ENCODE results near the gene SMPD4.
"Not testable (repeated sequence)": the region's sequence is repeated elsewhere in the genome, so short reads cannot be mapped to it uniquely, and the experiment has no call there.

SMPD4 gene

GRCh38 chr2:130207051-130207450, 25.6 kb upstream of the SMPD4 start:
- not testable (repeated sequence) for H3K36me3 ChIP-seq (ENCODE audit: control insufficient read depth, insufficient read depth, low read length); H3K9me3 ChIP-seq (ENCODE audit: control insufficient read depth, low read length); H3K27ac ChIP-seq; H3K4me3 ChIP-seq (ENCODE audit: low read depth, low read length); H2AFZ ChIP-seq; H3K4me2 ChIP-seq (ENCODE audit: low read length); H3K9ac ChIP-seq; H3K79me2 ChIP-seq; H3K27me3 ChIP-seq (ENCODE audit: control insufficient read depth, insufficient read depth, low read length); H3K4me1 ChIP-seq

DNA sequence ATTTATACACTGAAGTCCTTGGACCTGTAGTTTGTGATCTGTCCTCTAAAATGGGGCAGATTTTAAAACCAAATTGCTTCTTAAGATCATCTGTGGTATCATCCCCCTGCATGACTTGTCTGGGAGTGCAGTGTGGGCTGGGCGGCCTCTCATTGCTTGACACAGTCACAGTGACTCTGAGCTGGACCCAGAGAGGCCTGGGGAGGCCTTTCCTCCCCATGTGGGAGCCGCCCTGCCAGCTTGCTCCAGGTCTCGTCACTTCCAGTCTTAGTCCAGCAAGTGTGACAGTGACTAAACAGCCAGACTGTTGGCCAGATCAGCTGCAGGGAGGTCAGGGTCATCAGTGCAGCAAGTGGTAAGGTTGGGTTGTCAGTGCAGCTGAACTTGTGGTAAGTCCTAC, 21.7 kb upstream of the SMPD4 start:
- not testable (repeated sequence) for H2AFZ ChIP-seq; H3K36me3 ChIP-seq (ENCODE audit: control insufficient read depth, insufficient read depth, low read length); H3K4me1 ChIP-seq; H3K9me3 ChIP-seq (ENCODE audit: control insufficient read depth, low read length); H3K4me3 ChIP-seq (ENCODE audit: low read depth, low read length); H3K79me2 ChIP-seq; H3K27ac ChIP-seq; H3K4me2 ChIP-seq (ENCODE audit: low read length); H3K27me3 ChIP-seq (ENCODE audit: control insufficient read depth, insufficient read depth, low read length); H3K9ac ChIP-seq

DNA sequence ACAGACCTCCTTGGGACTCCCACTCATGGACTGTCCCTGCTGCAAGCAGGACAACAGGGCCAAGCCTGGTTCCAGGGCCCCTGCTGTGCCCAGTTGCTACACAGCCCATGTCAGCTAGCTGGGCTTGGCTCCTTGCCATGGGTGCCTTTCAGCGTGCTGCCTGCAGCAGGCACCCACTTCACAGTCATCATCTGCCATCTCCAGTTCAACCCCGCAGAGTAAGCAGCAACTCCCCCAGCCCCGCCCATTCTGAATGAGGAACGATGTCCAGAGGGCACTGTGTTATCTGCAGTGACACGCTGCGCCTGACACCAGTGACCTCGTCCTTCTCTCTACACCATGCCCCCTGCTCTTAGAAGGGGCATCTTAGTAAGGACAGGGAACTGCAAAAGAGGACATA, 21.1 kb upstream of the SMPD4 start:
- not testable (repeated sequence) for H3K79me2 ChIP-seq; H3K27ac ChIP-seq; H3K27me3 ChIP-seq (ENCODE audit: control insufficient read depth, insufficient read depth, low read length); H3K4me2 ChIP-seq (ENCODE audit: low read length); H3K4me1 ChIP-seq; H3K4me3 ChIP-seq (ENCODE audit: low read depth, low read length); H3K36me3 ChIP-seq (ENCODE audit: control insufficient read depth, insufficient read depth, low read length); H2AFZ ChIP-seq; H3K9me3 ChIP-seq (ENCODE audit: control insufficient read depth, low read length); H3K9ac ChIP-seq

DNA sequence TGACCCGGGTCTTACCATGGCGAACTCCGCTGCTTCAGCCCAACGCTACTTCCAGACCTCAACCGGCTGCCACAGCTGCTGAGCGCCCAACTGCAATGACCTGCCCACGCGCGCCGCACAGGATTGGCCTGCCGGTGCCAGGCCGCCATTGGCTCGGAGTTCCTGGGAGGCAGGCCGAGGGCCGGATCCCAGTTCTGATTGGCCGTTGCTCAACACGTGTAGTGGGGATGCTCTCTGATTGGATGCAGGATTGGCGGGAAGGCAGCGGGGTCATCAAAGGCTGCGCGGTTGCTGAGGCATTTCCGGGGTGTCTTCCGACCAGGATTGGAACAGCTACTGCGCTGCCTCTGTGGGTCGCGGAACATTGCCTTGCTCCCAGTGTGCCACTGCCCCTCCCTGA, 16.9 kb upstream of the SMPD4 start, which contains the start of gene TUBA3E:
Gene TUBA3E, minus strand, starts transcription at position 97 of the 400 bp plus-strand sequence. Its CDS starts 79 bp downstream, at position 18.
- TF ChIP-seq CTCF (IDR thresholded peaks at IDR 0.05), result no peak
- Histone ChIP-seq H3K4me2 (ENCODE audit: low read length) (no peak within 1 kb of the TSS), H3K4me3 (ENCODE audit: low read depth, low read length) (no peak within 1 kb of the TSS), H3K9me3 (ENCODE audit: control insufficient read depth, low read length) (no peaks in the 10 kb centered on the region), H3K4me1 (no peaks in the 10 kb centered on the region), H2AFZ (no peak within 1 kb of the TSS), H3K27ac (no peak within 1 kb of the TSS), H3K9ac (no peak within 1 kb of the TSS), H3K27me3 (ENCODE audit: control insufficient read depth, insufficient read depth, low read length) (no peaks in the 10 kb centered on the region), H3K36me3 (ENCODE audit: control insufficient read depth, insufficient read depth, low read length) (no peaks in the 10 kb centered on the region), H3K79me2 (no peaks in the 10 kb centered on the region)

- H3K4me2 ChIP-seq (ENCODE audit: low read length); H3K4me3 ChIP-seq (ENCODE audit: low read depth, low read length); H3K9ac ChIP-seq; H3K4me1 ChIP-seq; H3K27ac ChIP-seq; H2AFZ ChIP-seq; H3K27me3 ChIP-seq (ENCODE audit: control insufficient read depth, insufficient read depth, low read length); H3K9me3 ChIP-seq (ENCODE audit: control insufficient read depth, low read length); H3K79me2 ChIP-seq; H3K36me3 ChIP-seq (ENCODE audit: control insufficient read depth, insufficient read depth, low read length): not testable (repeated sequence)
Observed at GRCh38 chr2:130196052-130196451, 14.7 kb upstream of the SMPD4 start.

- not testable (repeated sequence) for H2AFZ ChIP-seq; H3K4me2 ChIP-seq (ENCODE audit: low read length); H3K4me3 ChIP-seq (ENCODE audit: low read depth, low read length); H3K36me3 ChIP-seq (ENCODE audit: control insufficient read depth, insufficient read depth, low read length); H3K9ac ChIP-seq; H3K27ac ChIP-seq; H3K79me2 ChIP-seq; H3K9me3 ChIP-seq (ENCODE audit: control insufficient read depth, low read length); H3K27me3 ChIP-seq (ENCODE audit: control insufficient read depth, insufficient read depth, low read length); H3K4me1 ChIP-seq
Observed at GRCh38 chr2:130195089-130195635, 13.8 kb upstream of the SMPD4 start.

DNA sequence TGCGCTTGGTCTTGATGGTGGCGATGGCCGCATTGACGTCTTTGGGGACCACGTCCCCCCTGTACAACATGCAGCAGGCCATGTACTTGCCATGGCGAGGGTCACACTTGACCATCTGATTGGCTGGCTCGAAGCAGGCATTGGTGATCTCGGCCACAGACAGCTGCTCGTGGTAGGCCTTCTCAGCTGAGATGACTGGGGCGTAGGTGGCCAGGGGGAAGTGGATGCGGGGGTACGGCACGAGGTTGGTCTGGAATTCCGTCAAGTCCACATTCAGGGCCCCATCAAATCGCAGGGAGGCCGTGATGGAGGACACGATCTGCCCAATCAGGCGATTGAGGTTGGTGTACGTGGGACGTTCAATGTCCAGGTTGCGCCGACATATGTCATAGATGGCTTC, 12.4 kb upstream of the SMPD4 start:
- not testable (repeated sequence) for H3K9me3 ChIP-seq (ENCODE audit: control insufficient read depth, low read length); H3K79me2 ChIP-seq; H3K4me2 ChIP-seq (ENCODE audit: low read length); H3K4me3 ChIP-seq (ENCODE audit: low read depth, low read length); H3K27ac ChIP-seq; H2AFZ ChIP-seq; H3K36me3 ChIP-seq (ENCODE audit: control insufficient read depth, insufficient read depth, low read length); H3K4me1 ChIP-seq; H3K27me3 ChIP-seq (ENCODE audit: control insufficient read depth, insufficient read depth, low read length); H3K9ac ChIP-seq

DNA sequence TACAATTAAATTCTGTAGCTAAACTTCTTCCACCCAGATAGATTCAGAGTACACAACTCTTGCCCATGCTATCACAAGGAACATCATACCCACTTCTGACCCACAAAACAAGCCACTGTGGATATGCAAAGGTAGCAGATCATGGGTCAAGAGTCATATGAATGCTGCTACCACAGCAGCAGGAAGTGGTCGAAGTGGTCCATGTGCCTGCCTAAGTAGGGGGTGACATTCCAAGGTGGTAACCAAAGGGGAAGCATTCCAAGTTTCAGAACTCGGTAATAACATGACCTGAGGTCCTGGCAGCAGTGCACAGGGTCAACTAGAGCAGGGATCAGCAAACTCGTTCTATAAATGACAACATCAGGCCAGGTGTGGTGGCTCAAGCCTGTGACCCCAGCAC, 11.0 kb upstream of the SMPD4 start:
- H2AFZ ChIP-seq, result not testable (repeated sequence)

GRCh38 chr2:130191319-130191718, 9.9 kb upstream of the SMPD4 start:
- not testable (repeated sequence) for H3K9me3 ChIP-seq (ENCODE audit: control insufficient read depth, low read length); H3K36me3 ChIP-seq (ENCODE audit: control insufficient read depth, insufficient read depth, low read length); H3K9ac ChIP-seq; H3K27me3 ChIP-seq (ENCODE audit: control insufficient read depth, insufficient read depth, low read length); H3K4me2 ChIP-seq (ENCODE audit: low read length); H2AFZ ChIP-seq; H3K79me2 ChIP-seq; H3K4me1 ChIP-seq; H3K27ac ChIP-seq; H3K4me3 ChIP-seq (ENCODE audit: low read depth, low read length)

More for the DNA sequence above, 11.0 kb upstream of the SMPD4 start:
- not testable (repeated sequence) for H3K27me3 ChIP-seq (ENCODE audit: control insufficient read depth, insufficient read depth, low read length); H3K27ac ChIP-seq; H3K4me3 ChIP-seq (ENCODE audit: low read depth, low read length); H3K36me3 ChIP-seq (ENCODE audit: control insufficient read depth, insufficient read depth, low read length); H3K79me2 ChIP-seq; H3K4me2 ChIP-seq (ENCODE audit: low read length); H3K9me3 ChIP-seq (ENCODE audit: control insufficient read depth, low read length); H3K4me1 ChIP-seq; H3K9ac ChIP-seq

Measured in parathyroid adenoma (tissue), 2 donors.